HL-60 (cell line): ENCODE data around the gene CD109.
"Not testable (repeated sequence)": the region's sequence is repeated elsewhere in the genome, so short reads cannot be mapped to it uniquely, and the experiment has no call there.

Experiments used
- DNase-seq, 2 experiments: peaks; one replicate each; pipeline ENCODE4 v3.0.0-alpha.2; 2010 to 2020; ENCODE audit warnings: low read depth in 1 of 2, low spot score in 1 of 2
- H3K27ac ChIP-seq: fragments of 250-450 bp; sonication (Bioruptor Pico); replicated peaks from 2 replicates; pipeline ENCODE4 v1.5.1; 2020; ENCODE audit warnings: mild to moderate bottlenecking, moderate library complexity
- H3K27me3 ChIP-seq: fragments of 250-450 bp; sonication (Bioruptor Pico); 2 replicates; pipeline ENCODE4 v1.5.1; 2021; ENCODE audit warnings: mild to moderate bottlenecking, moderate library complexity; ENCODE audit not compliant: insufficient read depth, poor library complexity, severe bottlenecking
- H3K4me3 ChIP-seq: replicated peaks from 2 replicates; pipeline ENCODE4 v1.5.1; 2011; ENCODE audit warnings: mild to moderate bottlenecking, control low read depth, low read length; ENCODE audit not compliant: insufficient read depth
- CTCF ChIP-seq: IDR thresholded peaks from one replicate; pipeline ENCODE4 v1.5.1; 2011; ENCODE audit warnings: low read length, control low read depth, inconsistent platforms; ENCODE audit not compliant: insufficient read depth
- GABPA ChIP-seq: IDR thresholded peaks from 2 replicates; pipeline ENCODE4 v1.6.1; 2012; ENCODE audit warnings: low read depth
- POLR2AphosphoS5 ChIP-seq: IDR thresholded peaks from 2 replicates; pipeline ENCODE4 v1.6.1; 2012; ENCODE audit warnings: low read depth
- REST ChIP-seq: IDR thresholded peaks from 2 replicates; pipeline ENCODE4 v1.6.1; 2012; ENCODE audit warnings: low read depth; ENCODE audit not compliant: insufficient replicate concordance
- SPI1 ChIP-seq: IDR thresholded peaks from 2 replicates; pipeline ENCODE4 v1.6.1; 2012; ENCODE audit warnings: low read depth, mild to moderate bottlenecking, borderline replicate concordance

CD109 gene

GRCh38 chr6:73671911-73672685 is 23.9 kb upstream of the CD109 start:
- Histone ChIP-seq H3K4me3 (no peak overlapping the region), H3K27me3 (peaks cover 4% of the 10 kb centered on the region), H3K27ac (no peak overlapping the region)
- peak in 1 of 2 experiments; percentile 60 for DNase-seq
- TF ChIP-seq CTCF = no peak
- TF ChIP-seq POLR2AphosphoS5 = no peak
- TF ChIP-seq SPI1 = peak; percentile 91

- no peak overlapping the region for H3K4me3 ChIP-seq
- no peak overlapping the region for H3K27ac ChIP-seq
- TF ChIP-seq POLR2AphosphoS5 (no peak), CTCF (peak; percentile 93)
Observed at GRCh38 chr6:73675466-73676098, 20.4 kb upstream of the CD109 start.

GRCh38 chr6:73679009-73679408 is 17.0 kb upstream of the CD109 start:
- DNase-seq = no peak
- no peak overlapping the region for H3K27ac ChIP-seq

More at GRCh38 chr6:73675466-73676098, 20.4 kb upstream of the CD109 start:
- peak in 1 of 2 experiments; percentile 74 for DNase-seq
- no peaks in the 10 kb centered on the region for H3K27me3 ChIP-seq

GRCh38 chr6:73679846-73680245 is 16.2 kb upstream of the CD109 start:
- not testable (repeated sequence) for H3K27me3 ChIP-seq, H3K4me3 ChIP-seq, H3K27ac ChIP-seq, DNase-seq

More at GRCh38 chr6:73679009-73679408, 17.0 kb upstream of the CD109 start:
- Histone ChIP-seq H3K4me3 (no peak overlapping the region), H3K27me3 (no peaks in the 10 kb centered on the region)
- no peak for TF ChIP-seq GABPA
- no peak for TF ChIP-seq REST
- no peak for TF ChIP-seq POLR2AphosphoS5
- TF ChIP-seq SPI1 = no peak
- no peak for TF ChIP-seq CTCF

- TF ChIP-seq REST = no peak
- TF ChIP-seq POLR2AphosphoS5 = no peak
- TF ChIP-seq SPI1 = no peak
- TF ChIP-seq GABPA = no peak
- no peak for TF ChIP-seq CTCF
- no peak for DNase-seq
Observed at GRCh38 chr6:73680289-73680918, 15.6 kb upstream of the CD109 start.

GRCh38 chr6:73683574-73683973 is 12.4 kb upstream of the CD109 start:
- not testable (repeated sequence) for H3K27me3 ChIP-seq, DNase-seq, H3K4me3 ChIP-seq, H3K27ac ChIP-seq

More at GRCh38 chr6:73680289-73680918, 15.6 kb upstream of the CD109 start:
- Histone ChIP-seq H3K27ac (no peak overlapping the region), H3K4me3 (no peak overlapping the region), H3K27me3 (peaks cover 2% of the 10 kb centered on the region)
